ENCODE measurements around the gene MPL.

The MPL gene

DNA sequence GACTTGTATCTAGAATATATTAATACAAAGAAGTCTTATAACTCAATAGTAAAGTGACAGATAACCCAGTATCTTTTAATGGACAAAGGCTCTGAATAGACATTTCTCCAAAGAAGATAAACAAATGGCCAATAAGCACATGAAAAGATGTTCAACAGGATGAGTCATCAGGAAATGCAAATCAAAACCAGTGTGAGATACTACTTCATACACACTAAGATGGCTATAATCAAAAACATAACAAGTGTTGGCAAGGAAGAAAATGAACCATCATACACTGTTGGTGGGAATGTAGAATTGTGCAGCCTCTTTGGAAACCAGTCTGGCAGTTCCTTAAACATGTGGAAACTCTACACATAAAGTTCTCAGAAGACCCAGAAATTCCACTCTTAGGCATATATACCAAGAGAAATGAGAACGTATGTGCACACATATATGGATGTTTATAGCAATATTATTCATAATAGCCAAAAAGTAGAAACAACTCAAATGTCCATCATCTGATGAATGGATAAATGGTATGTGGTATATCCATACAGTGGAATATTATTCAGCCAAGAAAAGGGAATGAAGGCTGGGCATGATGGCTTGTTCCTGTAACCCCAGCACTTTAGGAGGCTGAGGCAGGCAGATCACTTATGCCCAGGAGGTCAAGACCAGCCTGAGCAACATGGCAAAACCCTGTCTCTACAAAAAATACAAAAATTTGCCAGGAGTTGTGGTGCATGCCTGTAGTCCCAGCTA lies 9.9 kb upstream of the MPL start:
- DNase-seq: no peak

DNA sequence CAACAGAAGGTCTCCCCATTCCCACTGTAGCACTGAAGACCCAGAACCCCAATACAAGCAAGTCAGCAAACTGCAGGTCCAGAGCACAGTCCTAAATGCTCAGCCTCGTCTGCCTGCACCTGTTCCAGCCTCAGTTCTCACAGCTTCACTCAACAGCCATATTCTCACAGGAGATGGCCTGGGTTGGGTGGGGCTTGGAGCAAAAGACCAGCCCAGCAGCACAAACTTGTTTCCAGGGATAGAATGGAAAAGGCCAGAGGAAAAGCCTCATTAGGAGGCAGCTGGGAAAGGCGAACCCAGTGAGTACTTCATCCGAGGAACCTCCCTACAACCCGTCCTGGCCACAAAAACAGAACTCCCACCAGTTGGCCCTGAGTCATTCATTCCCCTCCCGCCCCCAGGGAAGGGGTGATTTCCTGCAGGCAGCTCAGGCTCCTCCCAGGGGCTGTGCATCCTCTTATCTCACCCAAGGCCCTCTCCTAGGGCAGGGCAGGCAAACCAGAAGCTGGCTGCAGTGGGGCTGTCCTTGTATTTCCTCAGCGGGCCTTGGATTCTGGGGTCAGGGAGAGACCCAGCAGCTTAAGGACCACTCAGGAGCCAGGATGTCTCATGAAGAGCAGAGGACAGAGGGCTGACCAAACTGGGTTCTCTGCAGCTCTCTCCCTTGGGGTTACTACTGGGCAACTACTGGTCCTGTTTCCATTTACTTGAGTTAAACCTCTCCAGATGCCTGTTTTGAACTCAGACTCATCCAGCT lies 7.4 kb upstream of the MPL start:
- DNase-seq: peak; percentile 75

DNA sequence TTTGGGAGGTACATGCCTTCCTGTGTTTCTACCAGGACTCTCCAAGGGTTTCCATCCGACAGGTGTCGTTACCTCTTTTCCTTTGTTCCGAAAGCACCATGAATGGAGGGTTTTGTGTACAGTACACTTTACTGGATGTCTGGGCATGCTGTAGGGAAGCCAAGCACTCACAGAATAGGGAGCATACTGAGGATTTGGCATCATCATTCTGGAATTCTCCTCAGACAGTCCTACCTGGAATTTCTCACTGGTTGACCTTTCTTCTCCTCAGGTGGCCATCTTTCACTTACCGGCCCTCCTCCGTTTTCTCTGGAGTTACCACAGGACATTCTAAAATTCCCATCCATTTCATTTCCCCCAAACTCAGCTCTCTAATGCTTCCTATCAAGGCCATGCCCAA lies 5.9 kb upstream of the MPL start:
- no peak for DNase-seq

DNA sequence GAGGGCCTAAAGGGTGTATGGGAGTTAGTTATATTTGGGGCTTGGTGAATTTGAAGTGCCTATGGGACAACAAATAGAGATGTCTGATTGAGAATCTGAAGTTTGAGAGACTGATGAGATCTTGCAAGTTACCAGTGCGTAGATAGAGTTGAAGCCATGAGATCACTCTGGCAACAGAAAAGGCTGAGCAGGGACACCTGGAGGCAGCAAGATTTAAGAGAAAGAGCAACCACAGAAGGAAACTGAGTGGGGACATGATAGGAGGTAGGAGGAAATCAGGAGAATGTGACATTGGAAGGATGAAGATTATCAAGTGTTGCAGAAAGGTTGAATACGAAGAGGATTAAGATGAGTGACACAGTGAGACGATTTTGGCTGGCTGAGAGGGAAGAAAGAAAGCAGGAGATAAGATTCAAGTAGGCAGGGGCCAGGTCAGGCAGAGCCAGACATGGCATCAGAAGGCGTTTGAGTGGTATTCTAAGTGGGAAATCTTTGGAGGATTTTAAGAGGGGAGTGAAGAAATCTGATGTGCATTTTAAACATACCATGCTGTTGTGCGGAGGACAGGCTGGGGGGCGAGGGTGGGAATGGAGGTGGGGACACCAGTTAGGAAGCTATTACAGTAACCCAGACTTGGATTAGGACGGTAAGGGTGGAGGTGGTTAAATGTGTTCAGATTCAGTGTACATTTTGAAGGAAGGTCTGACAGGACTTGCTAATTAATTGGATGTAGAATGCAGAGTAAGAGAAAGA lies 3.0 kb upstream of the MPL start:
- no peak for DNase-seq

DNA sequence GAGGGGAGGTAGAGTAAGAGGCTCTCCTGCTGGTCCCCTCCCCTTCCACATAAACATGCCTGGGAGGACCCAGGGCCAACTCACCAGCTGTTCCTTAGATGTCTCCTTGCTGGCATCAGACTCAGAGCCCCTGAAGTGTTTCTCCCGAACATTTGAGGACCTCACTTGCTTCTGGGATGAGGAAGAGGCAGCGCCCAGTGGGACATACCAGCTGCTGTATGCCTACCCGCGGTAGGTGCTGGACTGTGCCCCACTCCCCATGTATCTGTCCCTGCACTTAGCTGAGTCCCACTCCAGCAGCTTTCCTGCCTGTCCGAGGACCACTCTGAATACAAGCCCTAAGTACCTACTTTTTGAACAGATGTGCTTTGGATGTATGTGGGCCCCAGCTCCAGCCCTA lies 383 bp downstream of the MPL start:
- no peak for DNase-seq

DNA sequence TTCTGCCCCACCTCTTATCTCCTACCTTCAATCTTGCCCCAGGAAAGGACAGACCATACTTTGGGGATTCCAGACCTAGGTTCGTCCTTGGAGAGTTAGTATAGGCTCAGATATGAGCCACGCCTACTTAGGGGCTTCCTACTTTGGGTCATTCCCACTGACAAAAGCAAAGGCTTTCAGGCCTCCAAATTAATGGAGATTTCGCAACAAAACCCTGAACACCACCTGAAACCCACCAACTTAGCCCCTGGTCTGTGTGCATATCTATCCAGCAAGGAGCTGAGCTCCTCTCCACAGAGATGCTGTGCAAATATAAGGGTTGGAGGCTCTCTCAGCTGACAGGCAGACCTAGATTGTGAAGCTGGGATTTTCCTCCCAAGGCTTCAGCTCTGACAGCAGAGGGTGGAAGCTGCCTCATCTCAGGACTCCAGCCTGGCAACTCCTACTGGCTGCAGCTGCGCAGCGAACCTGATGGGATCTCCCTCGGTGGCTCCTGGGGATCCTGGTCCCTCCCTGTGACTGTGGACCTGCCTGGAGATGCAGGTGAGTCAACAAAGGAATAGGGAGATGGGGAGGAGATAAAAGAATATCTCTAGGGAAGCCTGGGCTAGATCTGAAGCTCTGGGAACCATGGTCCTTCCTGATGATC lies 2.1 kb downstream of the MPL start:
- DNase-seq: no peak

DNA sequence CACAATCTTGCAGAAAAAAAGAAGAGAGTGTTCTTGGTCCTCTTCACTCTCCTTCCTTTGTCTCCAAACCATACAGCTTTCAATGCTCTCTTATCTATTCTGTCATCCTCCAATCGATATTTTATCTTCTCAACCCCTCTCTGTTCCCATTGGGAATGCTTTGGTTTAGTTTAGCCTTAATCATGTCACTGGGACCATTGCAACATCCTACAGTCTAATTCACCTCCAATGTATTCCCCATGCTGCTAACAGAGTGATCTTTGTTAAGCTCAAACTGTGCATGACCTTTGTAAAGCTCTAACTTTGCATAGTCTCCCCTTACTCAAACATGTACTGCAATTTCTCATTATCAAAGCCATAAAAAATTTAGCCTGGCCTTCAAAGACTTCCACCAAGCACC lies 2.9 kb downstream of the MPL start:
- no peak for DNase-seq

DNA sequence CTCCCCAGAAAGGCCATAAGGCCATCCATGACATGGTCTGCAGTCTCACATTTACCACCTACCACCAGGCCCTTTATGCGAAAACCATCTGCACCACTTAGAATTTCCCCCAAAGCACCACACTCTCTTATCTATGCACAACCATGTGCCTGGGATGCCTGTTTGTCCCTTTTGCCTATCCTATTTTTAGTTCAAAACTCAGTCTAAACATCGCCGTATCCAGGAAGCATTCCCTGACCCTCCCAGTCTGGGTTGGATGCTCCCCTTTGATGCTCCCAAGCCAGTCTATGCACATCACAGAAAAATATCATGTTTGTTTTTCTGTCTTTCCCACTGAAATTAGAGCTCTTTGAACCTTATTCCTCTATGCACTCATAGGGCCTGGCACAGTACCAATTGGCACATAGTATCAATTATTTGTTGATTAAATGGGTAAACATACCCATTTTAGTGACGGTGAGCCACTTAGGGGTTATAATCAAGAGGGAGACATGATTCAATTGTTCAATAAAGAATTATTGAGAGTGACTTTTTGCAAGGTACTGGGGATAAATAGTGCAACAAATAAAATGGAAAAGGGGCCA lies 6.7 kb downstream of the MPL start:
- no peak for DNase-seq

DNA sequence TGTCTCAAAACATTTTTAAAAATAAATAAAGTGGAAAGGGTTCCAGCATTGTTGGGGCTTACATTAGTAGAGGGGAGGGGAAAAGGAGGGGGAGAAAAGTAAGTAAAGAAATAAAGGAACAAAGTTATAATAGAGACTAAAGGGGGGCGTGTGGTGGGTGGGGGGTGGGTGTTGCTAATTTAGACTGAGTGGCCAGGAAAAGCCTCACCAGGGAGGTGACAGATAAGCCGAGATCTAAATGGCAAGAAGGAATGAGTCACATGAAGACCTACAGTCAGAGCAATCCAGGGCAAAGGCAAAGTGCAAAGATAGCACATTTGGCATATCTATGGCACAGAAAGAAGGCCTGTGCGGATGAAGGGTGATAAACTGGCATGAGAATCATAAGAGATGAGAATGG lies 7.5 kb downstream of the MPL start:
- no peak for DNase-seq

DNA sequence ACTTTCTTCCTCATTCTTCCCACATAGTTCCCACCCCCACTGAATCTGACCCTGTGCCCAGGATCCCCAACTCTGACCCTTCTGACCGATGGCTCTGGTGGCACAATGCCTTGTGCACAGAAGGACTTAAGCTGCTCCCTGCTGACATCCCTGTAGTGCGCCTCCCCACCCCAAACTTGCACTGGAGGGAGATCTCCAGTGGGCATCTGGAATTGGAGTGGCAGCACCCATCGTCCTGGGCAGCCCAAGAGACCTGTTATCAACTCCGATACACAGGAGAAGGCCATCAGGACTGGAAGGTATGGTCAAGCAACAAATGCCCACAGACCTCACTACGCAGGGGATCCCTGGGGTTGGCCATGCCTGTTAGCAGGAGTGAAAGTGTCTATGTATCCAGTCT lies 9.0 kb downstream of the MPL start:
- no peak for DNase-seq

DNA sequence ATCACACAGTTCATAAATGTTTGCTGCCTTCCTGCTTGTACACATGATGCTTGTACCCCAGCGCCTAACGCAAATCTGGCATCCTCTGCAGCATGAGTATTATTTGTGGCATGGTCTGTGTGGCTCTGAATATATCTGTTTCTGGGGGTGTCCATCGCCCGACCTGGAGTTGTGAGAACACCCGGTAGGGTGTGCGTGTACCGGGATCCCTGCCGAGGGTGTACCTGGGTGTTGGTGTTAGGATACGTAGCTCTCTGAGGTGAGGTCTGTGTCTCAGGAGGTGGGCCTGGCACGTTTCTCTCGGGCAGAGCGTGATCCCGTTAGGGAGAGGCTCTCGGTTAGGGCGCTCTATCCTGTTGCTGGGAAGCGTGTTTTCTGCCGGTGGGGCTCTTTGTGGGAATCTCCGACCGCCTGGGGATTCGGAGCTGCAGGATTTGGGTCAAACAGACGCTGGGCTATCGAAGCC lies 10.8 kb downstream of the MPL start:
- DNase-seq: no peak

DNA sequence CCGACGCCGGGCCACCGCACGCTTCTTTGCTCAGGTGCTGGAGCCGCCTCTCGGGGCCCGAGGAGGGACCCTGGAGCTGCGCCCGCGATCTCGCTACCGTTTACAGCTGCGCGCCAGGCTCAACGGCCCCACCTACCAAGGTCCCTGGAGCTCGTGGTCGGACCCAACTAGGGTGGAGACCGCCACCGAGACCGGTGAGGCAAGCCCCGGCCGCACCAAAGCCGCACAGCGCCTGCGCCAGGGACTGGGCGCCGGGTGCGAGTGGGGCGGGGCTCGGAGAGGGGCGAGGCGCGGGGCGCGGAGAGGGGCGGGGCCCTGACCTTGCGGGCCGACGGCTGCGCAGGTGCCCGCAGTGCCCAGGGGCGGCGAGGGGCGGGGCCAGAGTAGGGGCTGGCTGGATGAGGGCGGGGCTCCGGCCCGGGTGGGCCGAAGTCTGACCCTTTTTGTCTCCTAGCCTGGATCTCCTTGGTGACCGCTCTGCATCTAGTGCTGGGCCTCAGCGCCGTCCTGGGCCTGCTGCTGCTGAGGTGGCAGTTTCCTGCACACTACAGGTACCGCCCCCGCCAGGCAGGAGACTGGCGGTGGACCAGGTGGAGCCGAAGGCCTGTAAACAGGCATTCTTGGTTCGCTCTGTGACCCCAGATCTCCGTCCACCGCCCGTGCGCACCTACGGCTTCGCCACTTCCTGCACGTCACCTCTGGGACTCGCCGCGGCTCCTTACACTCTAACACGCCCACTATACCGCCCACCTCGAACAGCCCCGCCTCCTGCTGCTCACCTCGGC lies 11.4 kb downstream of the MPL start:
- DNase-seq: no peak

DNA sequence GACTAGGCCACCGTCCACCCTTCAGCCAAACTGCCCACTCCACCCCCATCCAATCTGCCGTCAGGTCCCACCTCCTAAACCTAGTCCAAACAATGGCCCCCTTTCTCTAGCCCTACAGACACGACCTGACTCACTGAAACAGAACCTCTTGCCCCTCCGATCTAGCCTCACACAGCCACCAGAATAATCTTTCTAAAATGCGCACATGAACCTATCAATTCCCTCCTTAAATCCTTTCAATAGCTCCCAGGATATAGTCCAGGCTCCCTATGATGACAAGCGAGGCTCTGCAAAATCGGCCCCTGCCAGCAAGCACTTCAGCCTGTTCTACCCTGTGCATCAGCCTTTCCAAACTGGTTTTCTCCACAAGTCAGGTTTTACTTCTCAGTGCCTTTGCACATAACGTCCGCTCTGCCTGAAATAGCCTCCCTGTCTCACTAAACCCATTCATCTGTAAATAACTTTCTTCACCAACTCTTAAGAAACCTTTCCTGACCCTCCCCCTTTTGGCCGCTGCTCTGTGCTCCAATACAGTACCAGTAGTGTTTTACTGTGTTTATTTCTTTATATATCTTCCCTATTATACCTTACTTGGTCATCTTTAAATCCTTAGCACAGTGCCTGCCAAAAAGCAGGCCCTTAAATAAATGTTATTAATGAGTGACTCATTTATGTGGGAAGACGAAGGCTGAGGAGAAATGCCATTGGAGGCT lies 12.1 kb downstream of the MPL start:
- DNase-seq: no peak

DNA sequence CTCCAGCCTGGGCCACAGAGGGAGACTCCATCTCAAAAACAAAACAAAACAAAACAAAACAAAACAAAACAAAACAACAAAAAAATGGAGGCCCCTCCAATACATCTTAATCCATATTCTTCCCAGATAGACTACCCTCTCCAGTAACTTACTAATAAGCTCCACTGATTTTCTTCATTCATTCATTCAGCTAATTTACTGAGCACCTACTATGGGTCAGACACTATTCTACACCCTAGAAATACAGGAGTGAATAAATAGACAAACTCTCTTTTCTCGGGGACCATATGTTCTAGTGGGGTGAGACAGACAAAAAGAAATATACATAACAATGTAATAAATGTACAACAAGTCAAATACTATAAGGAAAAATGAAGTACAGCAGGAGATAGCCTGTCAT lies 13.4 kb downstream of the MPL start:
- no peak for DNase-seq

DNA sequence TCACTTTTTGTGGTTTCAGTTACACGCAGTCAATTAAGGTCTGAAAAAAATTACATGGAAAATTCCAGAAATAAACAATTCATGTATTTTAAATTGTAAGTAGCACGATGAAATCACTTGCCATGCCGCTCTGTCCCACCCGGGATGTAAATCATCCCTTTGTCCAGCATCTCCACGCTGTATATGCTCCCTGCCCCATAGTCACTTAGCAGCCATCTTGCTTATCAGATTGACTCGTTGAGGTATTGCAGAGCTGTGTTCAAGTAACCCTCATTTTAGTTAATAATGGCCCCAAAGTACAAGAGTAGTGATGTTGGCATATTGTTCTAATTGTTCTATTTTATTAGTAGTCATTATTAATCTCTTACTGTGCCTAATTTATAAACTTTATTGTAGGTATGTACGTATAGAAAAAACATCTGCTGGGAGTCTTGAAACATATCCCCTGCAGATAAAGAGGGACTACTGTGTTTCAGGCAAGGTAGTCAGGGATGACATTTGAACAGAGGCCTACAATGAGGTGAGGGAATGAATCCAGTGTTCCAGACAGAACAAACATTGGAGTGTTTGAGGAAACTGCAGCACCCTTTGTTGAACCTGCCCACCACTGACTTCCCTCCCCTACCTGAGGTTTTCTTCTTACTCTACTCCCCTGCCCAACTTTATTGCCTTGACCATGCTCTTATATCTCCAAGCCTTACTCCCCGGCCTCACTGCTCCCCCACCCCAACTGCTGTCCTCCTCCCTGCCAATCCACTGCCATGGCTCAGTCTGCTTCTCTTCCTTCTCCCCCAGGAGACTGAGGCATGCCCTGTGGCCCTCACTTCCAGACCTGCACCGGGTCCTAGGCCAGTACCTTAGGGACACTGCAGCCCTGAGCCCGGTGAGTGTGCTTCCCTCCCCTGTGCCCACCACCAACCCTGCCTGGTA lies 14.1 kb downstream of the MPL start:
- no peak for DNase-seq

DNA sequence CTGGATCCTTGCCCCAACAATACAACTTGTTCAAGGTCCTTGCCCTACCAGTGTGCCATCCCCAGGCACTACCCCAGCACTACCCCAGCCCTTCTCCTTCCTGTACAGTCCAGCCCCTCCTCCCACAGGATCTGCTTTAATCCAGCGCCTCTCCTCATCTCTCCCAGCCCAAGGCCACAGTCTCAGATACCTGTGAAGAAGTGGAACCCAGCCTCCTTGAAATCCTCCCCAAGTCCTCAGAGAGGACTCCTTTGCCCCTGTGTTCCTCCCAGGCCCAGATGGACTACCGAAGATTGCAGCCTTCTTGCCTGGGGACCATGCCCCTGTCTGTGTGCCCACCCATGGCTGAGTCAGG lies 14.7 kb downstream of the MPL start:
- DNase-seq: no peak

DNA sequence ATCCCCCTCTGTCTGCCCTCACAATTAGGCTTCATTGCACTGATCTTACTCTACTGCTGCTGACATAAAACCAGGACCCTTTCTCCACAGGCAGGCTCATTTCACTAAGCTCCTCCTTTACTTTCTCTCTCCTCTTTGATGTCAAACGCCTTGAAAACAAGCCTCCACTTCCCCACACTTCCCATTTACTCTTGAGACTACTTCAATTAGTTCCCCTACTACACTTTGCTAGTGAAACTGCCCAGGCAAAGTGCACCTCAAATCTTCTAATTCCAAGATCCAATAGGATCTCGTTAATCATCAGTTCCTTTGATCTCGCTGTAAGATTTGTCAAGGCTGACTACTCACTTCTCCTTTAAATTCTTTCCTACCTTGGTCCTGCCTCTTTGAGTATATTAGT lies 15.3 kb downstream of the MPL start:
- no peak for DNase-seq

DNA sequence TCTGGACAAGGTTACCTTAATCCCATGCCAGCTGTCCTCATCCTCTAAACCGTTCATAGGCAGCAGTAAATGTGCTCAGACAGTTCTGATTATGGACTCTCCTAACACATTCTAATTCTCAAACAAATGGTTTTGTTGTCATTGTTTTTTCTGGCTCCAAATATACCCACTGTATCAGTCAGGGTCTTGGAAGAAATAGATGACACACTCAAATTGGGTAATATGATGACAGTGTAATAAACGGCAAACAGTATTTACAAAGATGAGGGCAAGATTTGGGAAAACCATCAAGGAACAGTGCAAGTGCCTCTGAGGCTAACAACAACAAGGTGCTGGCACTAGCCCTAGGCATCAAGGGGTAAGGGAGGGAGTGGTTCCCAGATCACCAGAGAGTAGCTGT lies 16.9 kb downstream of the MPL start:
- no peak for DNase-seq

DNA sequence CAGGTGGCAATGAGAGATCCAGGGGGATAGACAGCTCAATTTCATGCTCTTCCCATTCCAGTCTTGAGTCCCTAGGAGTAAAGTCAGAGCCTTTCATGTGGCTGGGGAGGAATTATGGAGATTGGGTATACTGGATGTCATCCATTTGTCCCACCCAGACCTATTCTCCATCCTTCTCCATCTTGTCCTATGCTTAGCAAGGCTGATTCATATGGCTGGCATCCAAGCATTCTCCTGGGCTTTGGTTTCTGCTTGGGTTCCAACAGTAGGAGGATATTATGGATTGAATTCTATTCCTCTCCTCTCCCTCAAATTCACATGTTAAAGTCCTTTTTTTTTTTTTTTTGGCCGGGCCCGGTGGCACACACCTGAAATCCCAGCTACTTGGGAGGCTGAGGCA lies 17.3 kb downstream of the MPL start:
- no peak for DNase-seq

DNA sequence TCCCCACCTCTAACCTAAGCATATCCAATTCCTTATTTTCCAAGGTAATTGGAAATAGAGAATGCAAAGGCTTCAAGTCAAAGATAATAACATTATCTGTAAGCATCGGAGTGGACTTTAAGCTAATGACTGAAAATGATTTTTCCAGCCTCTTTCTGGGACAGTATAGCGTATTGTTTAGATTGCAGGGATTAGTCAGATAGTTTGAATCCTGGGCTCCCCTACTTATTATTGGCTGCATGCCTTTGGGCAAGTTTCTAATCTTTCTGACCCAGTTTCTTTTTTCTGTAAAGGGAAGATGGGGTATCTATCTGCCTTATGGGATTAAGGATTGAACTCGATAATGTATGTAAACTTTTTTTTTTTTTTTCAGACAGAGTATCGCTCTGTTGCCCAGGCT lies 19.6 kb downstream of the MPL start:
- DNase-seq: no peak

Data from activated CD8-positive, alpha-beta memory T cell treated with anti-CD3 and anti-CD28 coated beads, Interleukin-2, amount 50 U/mL, for 48 hours (primary cell).